Tibial nerve (tissue), 3 donors: Measurements from ENCODE around the gene LSM10.

Experiments
- POLR2A ChIP-seq, 2 donors: fragments of 450-650 bp; IDR thresholded peaks; one replicate each; pipeline ENCODE4 v1.6.1; 2017; ENCODE audit warnings: antibody characterized with exemption in 2 of 2, mild to moderate bottlenecking in 2 of 2, moderate library complexity in 2 of 2
- TF ChIP-seq, protein P1 (sequence below), 5 experiments: fragments of 200-600 bp in 3 of 5; fragments of 450-650 bp in 2 of 5; sonication (generic) in 3 of 5; IDR thresholded peaks; one replicate each; pipeline ENCODE4 v1.5.1; 2016 to 2019; ENCODE audit warnings: antibody characterized with exemption in 5 of 5, mild to moderate bottlenecking in 3 of 5, moderate library complexity in 2 of 5

DNA sequence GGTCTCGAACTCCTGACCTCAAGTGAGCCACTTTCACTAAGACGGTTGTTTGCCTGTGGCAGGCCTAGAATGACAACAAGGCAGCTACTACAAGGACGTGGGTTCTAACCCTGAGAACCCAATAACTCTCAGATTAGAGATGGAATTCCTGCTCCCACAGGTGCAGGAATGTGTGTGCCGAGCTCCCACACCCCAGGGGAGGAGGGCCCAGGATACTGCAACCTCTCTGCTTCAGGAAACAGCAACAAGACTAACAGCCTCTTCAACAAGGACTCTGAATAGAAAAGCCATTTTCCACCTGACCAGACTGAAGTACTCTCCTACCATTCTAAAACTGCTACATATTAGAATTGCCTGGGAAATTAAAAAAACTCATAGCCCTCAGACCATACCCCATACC lies 4.9 kb downstream of the LSM10 start:
- TF ChIP-seq, protein P1, sequence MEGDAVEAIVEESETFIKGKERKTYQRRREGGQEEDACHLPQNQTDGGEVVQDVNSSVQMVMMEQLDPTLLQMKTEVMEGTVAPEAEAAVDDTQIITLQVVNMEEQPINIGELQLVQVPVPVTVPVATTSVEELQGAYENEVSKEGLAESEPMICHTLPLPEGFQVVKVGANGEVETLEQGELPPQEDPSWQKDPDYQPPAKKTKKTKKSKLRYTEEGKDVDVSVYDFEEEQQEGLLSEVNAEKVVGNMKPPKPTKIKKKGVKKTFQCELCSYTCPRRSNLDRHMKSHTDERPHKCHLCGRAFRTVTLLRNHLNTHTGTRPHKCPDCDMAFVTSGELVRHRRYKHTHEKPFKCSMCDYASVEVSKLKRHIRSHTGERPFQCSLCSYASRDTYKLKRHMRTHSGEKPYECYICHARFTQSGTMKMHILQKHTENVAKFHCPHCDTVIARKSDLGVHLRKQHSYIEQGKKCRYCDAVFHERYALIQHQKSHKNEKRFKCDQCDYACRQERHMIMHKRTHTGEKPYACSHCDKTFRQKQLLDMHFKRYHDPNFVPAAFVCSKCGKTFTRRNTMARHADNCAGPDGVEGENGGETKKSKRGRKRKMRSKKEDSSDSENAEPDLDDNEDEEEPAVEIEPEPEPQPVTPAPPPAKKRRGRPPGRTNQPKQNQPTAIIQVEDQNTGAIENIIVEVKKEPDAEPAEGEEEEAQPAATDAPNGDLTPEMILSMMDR (IDR thresholded peaks at IDR 0.05) = no peak
- TF ChIP-seq POLR2A (IDR thresholded peaks at IDR 0.05) = no peak
